ENCODE data around the gene SGPP1.
A peak's percentile ranks its signal among the peaks of the same experiment; 100 is the strongest.

DNA sequence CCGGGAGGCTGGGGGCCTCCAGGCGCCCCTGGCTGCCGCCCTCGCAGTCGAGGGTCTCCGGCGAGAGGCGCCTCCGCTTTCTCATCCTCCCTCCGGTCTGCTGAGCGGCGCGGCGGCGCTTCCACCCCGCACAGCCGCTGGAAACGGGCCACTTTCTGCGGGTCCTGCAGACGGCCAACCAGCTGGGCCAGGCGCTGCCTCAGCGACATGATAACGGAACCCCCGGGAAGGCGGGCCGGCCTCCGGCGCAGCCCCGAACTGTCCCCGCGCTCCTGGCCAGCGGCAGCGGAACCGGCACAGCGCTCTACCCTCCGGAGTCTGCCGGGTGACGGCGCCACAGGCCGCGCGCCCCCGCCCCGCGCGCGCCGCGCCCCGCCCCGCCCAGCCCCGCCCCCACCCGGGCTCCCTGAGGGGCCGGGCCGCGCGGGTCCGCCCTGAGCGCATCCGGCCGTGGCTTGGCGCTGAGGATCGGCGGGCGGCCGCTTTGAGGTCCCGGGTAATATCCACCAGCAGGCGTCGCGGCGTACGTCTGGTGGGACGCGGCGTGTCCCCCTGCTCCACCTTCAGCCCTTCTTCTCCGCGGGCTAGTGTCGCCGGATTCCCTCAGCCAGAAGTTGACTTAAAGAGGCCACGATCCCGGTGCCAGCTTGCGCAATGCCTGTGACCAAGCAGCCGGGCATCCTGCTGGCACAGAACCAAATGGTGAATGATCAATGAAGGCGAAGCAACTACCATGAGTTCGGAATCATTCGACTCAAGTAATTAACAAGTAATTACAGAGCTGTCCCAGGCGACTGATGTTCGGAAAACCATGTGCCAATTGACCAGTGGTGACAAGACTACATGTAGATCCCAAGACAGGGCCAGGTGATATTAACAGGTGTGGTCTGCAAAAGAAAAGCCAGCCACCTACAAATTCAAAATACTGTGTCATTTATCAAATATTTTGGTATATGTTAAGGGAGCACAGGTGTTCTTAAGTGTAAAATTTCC is at the start of gene SGPP1:
- TF ChIP-seq, protein P1, sequence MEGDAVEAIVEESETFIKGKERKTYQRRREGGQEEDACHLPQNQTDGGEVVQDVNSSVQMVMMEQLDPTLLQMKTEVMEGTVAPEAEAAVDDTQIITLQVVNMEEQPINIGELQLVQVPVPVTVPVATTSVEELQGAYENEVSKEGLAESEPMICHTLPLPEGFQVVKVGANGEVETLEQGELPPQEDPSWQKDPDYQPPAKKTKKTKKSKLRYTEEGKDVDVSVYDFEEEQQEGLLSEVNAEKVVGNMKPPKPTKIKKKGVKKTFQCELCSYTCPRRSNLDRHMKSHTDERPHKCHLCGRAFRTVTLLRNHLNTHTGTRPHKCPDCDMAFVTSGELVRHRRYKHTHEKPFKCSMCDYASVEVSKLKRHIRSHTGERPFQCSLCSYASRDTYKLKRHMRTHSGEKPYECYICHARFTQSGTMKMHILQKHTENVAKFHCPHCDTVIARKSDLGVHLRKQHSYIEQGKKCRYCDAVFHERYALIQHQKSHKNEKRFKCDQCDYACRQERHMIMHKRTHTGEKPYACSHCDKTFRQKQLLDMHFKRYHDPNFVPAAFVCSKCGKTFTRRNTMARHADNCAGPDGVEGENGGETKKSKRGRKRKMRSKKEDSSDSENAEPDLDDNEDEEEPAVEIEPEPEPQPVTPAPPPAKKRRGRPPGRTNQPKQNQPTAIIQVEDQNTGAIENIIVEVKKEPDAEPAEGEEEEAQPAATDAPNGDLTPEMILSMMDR (IDR thresholded peaks at IDR 0.05) = peak in 3 of 4 experiments; percentile 17 to 56 (median 35)
- TF ChIP-seq POLR2A (IDR thresholded peaks at IDR 0.05) = peak; percentile 32 to 62
